BE2C (cell line): ENCODE results near the gene BCOR.
A peak's percentile ranks its signal among the peaks of the same experiment; 100 is the strongest.

Experiments used
- DNase-seq: peaks from one replicate; pipeline ENCODE4 v3.0.0-alpha.2; 2020
- H3K27me3 ChIP-seq: fragments of 250-450 bp; sonication (Bioruptor Pico); 2 replicates; pipeline ENCODE4 v1.5.1; 2020; ENCODE audit warnings: mild to moderate bottlenecking
- H3K36me3 ChIP-seq: fragments of 250-450 bp; sonication (Bioruptor Pico); 2 replicates; pipeline ENCODE4 v1.5.1; 2020; ENCODE audit warnings: mild to moderate bottlenecking
- H3K4me1 ChIP-seq: fragments of 250-450 bp; sonication (Bioruptor Pico); 2 replicates; pipeline ENCODE4 v1.5.1; 2020
- H3K4me3 ChIP-seq: 2 replicates; pipeline ENCODE4 v1.5.1; 2011; ENCODE audit warnings: low read depth, low read length
- H3K9me3 ChIP-seq: fragments of 250-450 bp; sonication (Bioruptor Pico); 2 replicates; pipeline ENCODE4 v1.5.1; 2020
- TF ChIP-seq, protein P1 (sequence below): IDR thresholded peaks from 2 replicates; pipeline ENCODE4 v1.5.1; 2012; ENCODE audit warnings: mild to moderate bottlenecking, low read depth, low read length

BCOR gene

GRCh38 chrX:40091691-40092421 is 5.9 kb downstream of the BCOR start:
- DNase-seq = no peak
- no peaks in the 10 kb centered on the region for H3K36me3 ChIP-seq
- H3K27me3 ChIP-seq = no peaks in the 10 kb centered on the region
- no peak overlapping the region for H3K4me3 ChIP-seq
- H3K9me3 ChIP-seq = no peaks in the 10 kb centered on the region
- TF ChIP-seq, protein P1, sequence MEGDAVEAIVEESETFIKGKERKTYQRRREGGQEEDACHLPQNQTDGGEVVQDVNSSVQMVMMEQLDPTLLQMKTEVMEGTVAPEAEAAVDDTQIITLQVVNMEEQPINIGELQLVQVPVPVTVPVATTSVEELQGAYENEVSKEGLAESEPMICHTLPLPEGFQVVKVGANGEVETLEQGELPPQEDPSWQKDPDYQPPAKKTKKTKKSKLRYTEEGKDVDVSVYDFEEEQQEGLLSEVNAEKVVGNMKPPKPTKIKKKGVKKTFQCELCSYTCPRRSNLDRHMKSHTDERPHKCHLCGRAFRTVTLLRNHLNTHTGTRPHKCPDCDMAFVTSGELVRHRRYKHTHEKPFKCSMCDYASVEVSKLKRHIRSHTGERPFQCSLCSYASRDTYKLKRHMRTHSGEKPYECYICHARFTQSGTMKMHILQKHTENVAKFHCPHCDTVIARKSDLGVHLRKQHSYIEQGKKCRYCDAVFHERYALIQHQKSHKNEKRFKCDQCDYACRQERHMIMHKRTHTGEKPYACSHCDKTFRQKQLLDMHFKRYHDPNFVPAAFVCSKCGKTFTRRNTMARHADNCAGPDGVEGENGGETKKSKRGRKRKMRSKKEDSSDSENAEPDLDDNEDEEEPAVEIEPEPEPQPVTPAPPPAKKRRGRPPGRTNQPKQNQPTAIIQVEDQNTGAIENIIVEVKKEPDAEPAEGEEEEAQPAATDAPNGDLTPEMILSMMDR = no peak
- H3K4me1 ChIP-seq = peaks cover 15% of the 10 kb centered on the region; the same call in 1 of the 2 replicates

DNA sequence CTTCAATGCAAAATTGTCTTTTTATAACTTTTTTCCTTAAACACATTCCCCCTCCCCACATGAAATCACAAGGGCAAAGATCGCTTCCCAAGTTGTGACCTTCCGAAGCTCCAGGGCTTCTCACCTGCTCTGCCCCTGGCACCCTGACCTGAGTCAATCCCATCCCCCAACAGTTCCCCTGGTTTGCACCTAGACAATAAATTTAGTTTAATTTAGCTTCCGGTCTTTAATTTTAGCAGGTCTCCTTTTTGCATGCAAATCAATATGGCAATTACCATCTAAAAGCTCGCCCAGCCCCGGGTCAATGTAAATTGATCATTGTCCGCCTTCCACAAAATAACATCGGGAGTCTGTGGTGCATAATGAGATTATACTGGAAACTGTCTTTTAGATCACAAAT is 6.8 kb downstream of the BCOR start:
- Histone ChIP-seq H3K36me3 (no peaks in the 10 kb centered on the region; the same call in 1 of the 2 replicates), H3K4me1 (peaks cover 15% of the 10 kb centered on the region; the same call in 1 of the 2 replicates), H3K27me3 (no peaks in the 10 kb centered on the region), H3K9me3 (no peaks in the 10 kb centered on the region), H3K4me3 (peak overlapping the region; percentile 29)
- no peak for DNase-seq
- TF ChIP-seq, protein P1 = no peak

DNA sequence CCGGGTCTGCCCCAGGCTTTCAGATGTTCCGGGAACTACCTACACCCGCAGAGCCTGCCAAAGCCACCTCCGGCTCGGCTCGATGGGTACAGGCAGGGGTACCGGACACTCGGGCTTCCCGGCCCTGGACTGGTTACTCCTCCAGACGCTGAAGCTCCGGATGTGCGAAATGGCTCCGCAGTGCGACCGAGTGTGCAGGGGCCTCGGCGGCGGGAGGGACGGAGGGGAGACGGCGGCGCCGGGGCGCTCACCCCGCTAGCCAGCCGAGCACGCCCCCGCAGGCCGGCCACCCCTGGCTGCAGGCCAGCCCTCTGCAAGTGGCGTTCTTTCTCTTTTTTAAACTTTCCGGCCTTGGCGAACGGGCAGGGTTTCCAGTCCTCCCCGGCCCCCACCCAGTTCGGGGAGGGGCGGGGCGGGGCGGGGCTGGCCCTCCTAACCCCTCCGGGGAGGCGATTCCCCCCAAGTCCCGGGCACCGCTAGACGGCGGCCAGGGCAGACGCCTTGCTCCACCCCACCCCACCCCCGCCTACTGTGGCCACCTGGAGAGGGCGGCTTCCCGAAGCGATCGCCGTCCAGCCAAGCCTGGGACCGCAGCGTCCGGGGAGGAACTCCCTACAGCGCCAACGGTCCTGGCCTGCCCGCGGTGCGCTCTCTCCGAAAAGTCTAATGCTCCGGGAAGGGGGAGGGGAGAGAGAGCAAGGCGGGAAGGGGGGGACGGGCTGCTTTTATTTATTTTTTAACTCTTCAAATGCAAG is 7.5 kb downstream of the BCOR start:
- H3K9me3 ChIP-seq = no peaks in the 10 kb centered on the region
- no peaks in the 10 kb centered on the region; the same call in 1 of the 2 replicates for H3K36me3 ChIP-seq
- TF ChIP-seq, protein P1 = no peak
- H3K4me1 ChIP-seq = peaks cover 15% of the 10 kb centered on the region; the same call in 1 of the 2 replicates
- H3K4me3 ChIP-seq = peak overlapping the region; percentile 29
- H3K27me3 ChIP-seq = no peaks in the 10 kb centered on the region
- no peak for DNase-seq

- H3K27me3 ChIP-seq = no peaks in the 10 kb centered on the region
- H3K4me3 ChIP-seq = no peak overlapping the region
These were observed 8.8 kb downstream of the BCOR start for GRCh38 chrX:40088803-40089540.

DNA sequence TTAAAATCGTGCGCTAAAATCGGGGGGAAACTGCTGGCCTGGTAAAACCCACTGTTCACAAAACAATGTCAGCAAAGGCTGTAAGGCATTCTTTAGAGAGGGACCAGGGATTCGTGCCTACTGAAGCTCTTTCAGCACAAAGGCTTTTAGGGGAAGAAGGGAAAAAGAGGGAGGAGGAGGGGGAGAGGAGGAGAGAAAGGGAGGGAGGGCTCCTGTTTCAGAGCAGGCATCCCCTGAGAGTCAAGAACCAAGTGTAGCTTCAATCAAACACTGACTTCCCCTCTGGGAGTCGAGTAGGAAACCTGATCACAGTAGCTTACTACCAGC is 9.5 kb downstream of the BCOR start:
- no peak overlapping the region for H3K4me3 ChIP-seq
- no peaks in the 10 kb centered on the region for H3K27me3 ChIP-seq
- TF ChIP-seq, protein P1 = no peak
- peaks cover 20% of the 10 kb centered on the region; the same call in 1 of the 2 replicates for H3K4me1 ChIP-seq
- no peak for DNase-seq
- no peaks in the 10 kb centered on the region for H3K9me3 ChIP-seq
- no peaks in the 10 kb centered on the region; the same call in 1 of the 2 replicates for H3K36me3 ChIP-seq

More at GRCh38 chrX:40088803-40089540, 8.8 kb downstream of the BCOR start:
- Histone ChIP-seq H3K36me3 (no peaks in the 10 kb centered on the region; the same call in 1 of the 2 replicates), H3K4me1 (peaks cover 15% of the 10 kb centered on the region; the same call in 1 of the 2 replicates), H3K9me3 (no peaks in the 10 kb centered on the region)
- no peak for DNase-seq
- TF ChIP-seq, protein P1 = no peak
